Activated CD8-positive, alpha-beta memory T cell treated with anti-CD3 and anti-CD28 coated beads for 48 hours (primary cell): ENCODE data around the gene CMTR1.
"Not testable (repeated sequence)": the region's sequence is repeated elsewhere in the genome, so short reads cannot be mapped to it uniquely, and the experiment has no call there.

Experiments
- DNase-seq, 3 experiments: peaks; one replicate each; pipeline ENCODE4 v3.0.0-alpha.2; 2020; ENCODE audit warnings: low read depth in 2 of 3, low spot score in 2 of 3

Gene CMTR1

DNA sequence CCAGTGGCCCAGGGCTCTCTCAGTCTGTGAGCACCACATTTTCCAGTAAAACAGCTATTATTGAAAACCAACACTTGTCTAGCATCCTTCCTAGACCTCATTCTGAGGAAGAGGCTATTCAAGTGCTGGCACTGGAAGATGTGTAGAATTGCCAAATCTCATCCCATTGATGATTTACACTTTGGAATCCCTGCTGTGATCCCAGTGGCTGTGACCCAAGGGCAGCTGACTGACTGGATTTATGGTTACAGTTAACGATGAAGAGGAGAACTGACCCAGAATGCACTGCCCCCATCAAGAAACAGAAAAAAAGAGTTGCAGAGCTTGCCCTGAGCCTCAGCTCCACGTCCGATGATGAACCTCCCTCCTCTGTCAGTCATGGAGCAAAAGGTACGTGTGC, 2.4 kb downstream of the CMTR1 start:
- DNase-seq, result no peak

DNA sequence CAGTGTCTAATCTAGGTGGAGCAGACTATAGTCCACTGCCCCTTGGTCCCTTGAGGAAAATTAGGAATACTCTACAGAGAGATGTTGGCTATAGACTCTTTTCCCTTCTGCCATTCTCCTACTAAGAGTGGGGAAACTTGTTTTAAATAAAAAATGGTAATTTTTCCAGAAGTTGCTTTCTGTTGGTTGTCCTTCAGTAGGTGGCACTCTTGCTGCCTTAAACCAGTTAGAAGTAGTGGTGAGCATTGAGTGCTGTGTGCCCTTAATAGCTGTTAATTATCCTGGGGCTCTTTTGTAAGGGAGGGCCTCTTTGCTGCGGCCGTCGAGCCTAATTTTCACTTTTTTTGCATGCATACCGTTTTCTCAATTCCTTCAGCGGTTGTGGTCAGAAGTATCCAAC, 2.8 kb downstream of the CMTR1 start:
- no peak for DNase-seq

DNA sequence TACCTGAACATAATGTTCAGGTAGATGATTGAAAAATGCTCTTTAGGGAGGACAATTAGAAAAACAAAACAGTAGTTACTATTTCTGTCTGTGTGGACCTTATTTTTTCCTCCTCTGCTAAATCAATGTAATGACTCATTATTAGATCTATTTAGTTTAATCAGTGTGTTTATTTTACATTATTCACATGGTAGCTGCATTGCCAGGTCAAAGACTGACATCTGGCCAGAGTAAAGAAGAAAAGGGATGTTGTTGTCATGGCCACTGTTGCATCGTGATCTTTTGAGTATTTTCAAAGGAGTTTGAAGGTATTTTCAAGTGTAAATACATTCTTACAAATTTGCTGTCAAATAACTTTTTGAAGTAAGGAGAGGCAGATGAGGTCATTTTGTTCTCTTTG, 5.9 kb downstream of the CMTR1 start:
- no peak for DNase-seq

DNA sequence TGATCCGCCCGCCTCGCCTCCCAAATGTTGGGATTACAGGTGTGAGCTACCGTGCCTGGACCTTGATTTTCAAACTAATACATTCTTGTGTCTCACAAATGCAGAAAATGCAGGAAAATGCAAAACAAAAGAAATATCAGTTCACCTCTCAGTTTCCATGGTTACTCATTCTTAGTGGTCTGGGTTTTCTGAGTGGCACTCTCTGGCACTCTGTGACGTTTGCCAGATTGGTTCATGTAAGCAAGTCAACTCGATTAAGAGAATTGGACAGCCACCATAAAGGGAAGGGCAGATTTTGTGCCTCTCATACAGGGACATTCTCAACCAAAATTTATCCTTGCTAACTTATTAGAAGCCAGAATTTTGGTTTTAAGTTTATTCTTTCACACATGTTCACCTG, 8.6 kb downstream of the CMTR1 start:
- DNase-seq, result no peak

DNA sequence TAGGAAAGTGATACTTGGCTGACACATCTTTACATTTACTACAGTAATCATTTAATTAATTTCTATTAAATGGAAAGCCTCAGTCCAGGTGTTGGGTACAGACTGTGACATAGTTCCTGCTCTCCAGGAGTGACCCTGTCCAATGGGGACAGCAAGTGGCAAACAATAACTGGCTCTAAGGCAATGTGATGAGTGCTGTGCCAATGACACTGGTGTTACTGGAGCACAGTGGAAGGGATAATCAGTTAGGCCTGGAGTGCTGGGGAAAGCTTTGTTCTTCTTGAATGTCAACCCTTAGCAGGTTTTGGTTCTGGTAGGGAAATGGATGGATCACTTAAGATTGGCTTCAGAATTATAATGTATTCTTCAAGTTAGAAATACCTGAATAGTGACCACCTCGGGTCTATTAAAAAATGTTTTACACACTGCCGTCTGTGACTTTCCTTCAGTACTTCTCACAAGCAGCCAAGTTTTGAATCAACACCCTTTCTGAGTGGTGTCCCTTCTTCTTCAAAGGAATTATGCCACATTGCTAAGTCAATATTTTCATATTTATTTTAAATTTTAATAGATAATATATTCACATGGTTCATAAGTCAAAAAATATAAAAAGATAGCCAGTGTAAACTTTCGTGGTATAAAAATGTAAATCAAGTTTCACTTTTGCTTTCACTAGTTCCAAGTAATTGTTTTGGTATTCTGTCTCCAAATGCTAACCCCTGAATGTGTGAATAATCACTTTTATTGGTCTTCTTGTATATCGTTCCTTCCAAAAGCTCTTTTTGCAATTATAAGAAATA, 9.6 kb downstream of the CMTR1 start:
- no peak for DNase-seq

DNA sequence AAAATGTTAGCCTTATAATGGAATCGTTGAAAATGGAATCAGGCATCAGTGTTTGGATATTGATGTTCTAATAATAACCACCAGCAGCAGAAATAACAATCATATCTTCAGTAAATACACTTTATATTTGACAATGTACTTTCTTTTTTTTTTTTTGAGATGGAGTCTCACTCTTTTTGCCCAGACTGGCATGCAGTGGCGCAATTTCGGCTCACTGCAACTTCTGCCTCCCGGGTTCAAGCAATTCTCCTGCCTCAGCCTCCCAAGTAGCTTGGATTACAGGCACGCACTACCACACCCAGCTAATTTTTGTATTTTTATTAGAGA, 10.2 kb downstream of the CMTR1 start:
- not testable (repeated sequence) for DNase-seq

DNA sequence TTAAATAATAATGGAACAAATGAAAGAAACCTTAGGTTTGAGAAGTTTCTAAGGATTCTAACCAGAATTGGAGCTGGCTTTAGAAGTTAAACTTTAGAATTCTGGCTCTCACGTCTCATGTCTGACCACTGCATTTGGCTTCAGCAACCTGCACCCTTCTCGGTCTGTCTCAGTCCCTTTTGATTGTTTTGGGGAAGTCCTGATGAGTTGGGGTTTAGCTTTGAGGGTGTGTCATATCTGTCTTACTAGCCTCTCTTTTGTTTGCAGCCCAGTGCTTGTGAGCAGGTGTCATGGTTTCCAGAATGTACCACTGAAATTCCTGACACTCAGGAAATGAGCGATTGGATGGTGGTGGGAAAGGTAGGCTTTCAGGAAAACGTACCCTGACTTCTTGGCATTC, 17.0 kb downstream of the CMTR1 start:
- DNase-seq, result no peak

DNA sequence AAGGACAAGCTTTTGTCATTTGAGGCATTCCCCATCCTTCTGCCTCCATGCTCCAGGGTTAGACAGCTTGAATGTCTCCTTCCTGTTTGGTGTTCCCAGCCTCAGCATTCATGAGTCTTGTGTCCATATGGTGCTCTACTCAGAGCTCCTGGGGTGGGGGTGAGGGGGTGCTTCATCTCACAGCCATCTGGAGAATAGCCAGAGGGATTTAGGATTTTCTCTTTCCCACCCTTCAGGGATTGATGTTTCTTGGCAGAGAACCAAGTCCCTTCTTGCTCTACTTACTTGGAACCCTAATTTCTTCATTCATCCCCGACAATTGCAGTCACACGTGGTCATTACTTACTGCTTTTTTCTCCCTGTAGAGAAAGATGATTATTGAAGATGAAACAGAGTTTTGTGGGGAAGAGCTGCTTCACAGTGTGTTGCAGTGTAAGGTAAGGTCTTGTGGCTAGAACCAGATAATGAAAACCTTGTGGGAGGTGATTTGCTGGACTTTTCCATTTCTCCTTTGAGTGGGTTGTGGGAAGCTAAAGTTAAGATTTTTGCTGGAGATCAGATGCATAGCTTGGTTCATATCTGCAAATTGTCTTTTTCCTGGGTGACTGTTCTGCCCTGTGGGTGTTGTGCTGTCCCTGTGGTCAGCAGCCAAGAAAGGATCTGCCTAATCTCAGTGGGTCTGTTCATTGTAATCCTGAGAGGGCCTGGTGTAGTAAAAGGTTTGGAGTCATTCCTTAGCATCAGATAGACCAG, 18.6 kb downstream of the CMTR1 start:
- DNase-seq, result no peak

DNA sequence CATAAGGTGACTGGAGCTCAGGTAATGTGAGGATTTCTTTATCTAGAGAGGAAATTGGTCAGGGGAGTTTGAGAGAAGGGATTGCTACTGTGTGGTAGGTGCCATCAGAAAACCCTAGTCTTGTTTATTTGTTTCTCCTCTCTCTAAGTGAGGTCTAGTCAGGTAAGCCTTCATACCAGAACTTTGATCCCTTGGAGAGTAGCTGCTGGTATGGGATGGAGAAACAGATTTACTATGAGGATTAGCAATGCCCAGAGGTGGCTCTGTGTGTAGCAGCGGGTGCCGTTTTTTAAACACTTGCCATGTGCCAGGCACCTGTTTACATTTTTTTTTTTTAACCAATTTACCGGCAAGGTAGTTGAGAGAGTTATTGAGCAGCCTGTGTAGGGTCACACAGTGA, 19.5 kb downstream of the CMTR1 start:
- DNase-seq, result no peak

DNA sequence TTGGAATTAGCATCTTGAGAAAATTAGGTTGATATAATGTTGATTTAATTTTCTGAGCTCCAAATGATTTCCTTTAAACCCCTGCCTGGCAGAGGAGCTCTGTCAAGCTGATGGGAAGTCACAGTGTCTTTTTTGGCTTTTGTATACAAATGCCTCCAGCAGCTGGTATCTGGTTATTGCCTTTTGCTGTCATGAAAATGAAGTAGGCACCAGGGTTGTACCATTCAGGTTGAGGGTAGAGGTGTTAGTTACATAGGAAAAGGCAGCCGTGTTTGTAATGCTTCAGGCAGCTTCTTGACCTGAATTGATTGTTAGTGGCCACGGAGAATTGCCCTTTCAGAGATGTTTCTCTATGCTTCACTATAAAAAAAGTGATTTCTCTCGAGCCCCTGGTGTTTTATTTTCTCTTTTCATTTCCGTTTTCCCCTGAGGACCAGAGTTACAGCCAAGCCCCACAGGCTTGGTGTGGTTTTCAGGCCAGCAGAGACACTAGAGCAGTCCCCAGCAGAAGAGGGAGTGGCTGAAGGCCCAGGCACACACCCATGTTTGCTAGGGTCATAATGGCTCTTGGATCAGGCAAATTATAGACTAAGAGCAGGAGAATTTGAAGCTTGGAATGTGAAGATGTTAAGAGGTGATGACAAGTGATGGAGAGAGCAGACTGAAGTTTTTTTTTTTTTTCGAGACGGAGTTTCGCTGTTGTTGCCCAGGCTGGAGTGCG, 21.6 kb downstream of the CMTR1 start:
- no peak for DNase-seq

DNA sequence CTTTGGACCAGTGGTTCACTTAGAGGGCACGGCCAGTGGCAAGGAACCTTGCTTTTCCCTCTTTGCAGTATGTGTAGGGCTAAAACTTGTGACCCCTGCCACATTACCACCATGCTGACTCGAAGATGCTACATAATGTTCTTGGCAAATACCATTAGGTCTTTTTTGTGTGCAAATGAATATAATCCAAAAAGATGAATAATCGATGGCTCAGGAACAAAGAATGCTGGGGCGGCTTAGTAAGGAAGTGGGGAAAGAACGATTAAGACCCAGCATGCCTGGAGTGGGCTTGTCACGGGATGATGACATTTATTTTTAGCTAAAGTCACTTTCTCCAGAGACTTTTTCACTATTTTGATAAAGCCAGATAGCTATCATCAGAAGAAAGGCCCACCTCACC, 23.1 kb downstream of the CMTR1 start:
- DNase-seq, result no peak

DNA sequence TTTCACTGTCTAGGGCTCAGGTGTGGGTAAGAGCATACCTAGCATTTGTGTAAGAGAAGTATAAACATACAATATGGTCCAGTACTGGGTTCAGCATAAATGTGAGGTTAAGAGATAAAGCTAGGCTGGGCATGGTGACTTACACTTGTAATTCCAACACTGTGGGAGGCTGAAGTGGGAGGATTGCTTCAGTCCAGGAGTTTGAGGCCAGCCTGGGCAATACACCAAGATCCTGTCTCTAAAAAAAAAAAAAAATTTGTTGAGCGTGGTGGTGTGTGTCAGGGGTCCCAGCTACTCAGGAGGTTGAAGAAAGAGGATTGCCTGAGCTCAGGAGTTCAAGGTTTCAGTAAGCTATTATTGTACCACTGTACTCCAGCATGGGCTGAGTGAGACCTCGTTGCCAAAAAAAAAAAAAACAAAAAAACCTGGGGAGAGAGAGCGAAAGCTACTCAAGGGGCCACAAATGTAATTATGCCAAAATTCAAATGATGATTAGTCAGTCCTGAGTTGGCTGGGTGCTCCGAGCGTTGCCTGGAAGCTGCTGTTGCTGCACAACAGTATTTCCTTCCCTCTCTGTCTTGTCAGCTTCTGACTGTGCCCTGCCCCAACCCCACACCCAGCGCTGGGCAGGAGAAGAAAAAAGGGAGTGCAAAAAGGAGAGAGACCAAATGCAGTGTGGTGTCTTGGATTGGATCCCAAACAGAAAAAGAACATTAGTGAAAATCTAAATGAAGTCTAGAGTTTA, 24.0 kb downstream of the CMTR1 start:
- DNase-seq, result no peak

DNA sequence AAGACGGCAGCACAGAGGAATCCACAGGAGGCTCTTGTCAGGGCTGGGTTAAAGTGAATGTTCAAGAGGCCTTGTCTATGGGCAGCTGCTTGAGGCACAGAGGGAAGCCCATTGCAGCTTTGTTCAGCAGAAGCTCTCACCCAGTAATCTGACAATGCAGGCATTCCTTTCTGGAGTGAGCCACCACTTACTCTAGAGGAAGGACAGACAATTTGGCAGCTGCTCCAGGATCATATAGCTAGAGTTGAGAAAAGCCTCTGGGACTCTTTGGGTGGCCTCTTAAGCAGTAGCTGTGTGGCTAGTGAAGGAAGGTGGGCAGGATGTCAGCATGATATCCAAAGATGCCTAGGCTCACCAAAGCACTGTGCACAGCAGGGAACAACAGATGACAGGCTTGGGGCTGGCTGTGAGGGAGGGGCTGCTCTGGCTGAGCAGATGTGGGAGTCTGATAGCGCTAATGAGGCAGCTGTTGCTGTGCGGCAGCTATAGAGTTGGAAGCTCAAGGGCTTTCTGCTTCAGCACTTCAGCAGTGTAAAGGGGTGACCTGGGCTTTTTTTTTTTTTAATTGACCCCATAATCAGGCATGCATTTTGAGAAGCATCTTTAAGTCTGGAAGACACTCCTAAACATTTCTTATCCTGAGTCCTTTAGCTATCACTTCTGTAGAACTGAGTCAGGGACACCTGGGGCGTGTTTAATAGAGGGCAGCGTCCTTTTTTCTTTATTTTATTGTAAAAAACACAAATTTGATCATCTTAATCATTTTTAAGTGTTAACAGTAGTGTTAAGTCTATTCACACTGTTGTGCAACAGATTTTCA, 27.2 kb downstream of the CMTR1 start:
- no peak for DNase-seq

DNA sequence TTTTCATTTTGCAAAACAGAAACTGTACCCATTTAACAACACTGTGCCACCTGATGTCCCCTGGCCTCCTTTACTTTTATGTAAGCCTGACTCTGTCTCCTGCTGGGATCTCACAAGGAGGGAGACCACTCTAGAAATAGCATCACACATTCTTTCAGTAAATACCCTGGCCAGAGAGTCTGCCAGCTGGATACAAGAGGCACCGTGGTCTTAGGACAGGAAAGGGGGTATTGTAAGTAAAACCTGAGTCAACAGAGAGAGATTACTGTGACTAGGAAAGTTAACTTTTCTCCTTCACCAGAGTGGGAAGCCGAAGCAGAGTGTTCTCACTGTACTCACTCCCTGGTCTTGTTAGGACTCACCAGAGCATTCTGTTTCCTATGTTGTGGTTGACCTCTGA, 27.8 kb downstream of the CMTR1 start:
- DNase-seq, result no peak

DNA sequence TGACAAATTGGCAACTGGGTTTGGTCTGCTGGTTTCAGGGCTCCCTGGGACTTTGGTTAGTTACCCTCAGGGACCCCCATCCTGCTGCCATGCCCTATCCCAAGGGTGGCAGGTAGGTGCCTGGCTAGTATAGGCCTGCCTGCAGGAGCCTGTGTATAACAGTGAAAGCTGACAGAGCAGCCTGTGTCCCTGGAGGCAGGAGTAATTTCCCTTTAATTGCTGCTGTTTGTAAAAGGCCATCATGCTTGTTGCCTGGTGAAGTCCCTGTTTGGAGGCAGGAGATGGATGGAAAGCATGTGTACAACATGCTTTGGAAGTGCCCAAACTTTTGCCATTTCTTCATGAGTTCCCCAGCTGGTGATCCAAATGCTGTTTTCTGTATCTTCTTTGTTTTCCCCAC, 30.1 kb downstream of the CMTR1 start:
- DNase-seq, result no peak

DNA sequence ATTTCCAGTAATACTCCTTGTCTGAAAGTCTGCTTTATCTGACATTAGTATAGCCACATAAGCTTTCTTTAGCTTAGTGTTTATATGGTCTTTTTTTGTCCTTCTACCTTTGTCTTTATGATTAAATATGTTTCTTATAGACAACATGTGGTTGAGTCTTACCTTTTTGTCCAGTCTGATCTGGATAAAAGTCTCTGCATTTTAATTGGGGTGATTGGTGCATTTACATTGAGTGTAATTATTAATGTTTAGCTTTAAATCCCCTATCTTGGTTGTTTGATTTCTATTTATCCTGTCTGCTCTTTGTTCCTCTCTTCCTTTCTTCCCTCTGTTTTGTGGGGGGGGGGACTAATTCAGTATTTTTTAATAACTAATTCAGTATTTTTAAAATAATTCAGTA, 34.7 kb downstream of the CMTR1 start:
- DNase-seq, result no peak

DNA sequence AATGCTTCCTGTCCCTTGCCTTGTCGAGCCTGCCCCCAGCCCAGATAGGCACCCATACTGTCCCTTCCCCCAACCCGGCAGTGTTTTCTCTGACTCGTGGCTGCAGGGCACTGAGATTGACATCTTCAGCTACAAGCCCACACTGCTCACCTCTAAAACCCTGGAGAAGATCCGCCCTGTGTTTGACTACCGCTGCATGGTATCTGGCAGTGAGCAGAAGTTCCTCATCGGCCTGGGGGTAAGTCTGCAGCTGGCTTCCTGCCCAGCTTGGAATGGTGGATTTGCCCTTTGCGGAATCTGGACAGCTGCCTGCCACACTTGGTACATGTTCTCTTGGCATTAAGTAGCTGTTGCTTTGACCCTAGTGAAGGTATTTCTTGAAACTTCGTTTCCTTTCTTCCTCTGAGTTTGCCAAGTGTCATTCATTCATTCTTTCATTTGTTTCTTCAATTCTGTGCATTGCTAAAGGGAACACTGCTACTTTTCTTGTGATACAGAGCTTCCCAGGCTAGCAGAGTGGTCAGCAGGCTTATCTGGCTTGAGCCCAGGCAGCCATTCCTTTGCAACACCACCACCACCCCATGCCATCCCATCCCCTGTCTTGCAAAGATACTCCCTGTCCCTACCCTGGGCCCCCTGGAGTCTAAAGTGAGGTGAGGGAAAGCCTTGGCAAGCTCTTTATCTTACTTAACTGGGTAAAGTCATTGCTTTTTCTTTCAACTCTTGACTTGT, 40.5 kb downstream of the CMTR1 start:
- no peak for DNase-seq

DNA sequence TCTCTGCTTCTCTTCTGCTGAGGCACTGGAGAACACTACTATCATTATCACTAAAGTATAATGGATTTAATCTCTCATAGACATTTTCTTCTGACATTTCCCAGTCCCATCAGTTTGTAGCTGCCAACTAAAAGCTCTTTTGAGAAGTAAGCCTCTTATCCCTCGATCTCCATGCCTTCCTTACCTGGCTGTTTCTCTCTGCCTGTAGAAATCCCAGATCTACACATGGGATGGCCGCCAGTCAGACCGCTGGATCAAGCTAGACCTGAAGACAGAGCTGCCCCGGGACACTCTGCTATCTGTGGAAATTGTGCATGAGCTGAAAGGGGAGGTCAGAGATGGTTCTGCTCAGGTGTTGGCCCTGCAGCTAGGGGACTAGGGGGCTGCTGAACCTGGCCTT, 41.3 kb downstream of the CMTR1 start:
- DNase-seq, result no peak

DNA sequence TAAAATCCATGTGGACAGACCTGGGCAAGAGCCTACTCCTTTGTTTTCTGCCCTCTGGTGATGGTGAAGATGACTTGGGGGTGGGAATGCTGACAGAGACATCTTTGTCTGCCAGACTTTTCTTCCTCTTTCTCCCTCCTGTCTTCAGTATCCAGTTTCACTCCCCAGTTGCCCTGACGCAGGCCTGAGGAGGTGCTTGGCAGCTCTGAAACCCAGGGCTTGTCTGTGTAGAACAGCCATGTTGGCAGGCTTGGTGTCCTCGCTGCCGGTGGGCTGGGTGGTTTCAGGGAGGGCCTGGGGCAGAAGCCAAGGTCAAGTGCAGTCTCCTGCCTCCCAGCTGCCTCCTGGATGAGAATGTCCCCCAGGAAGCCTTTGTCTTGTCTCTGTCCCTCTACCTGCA, 44.2 kb downstream of the CMTR1 start:
- no peak for DNase-seq
